HG03045 (cell line): ENCODE data around the gene ACER3.
"Not testable (repeated sequence)": the region's sequence is repeated elsewhere in the genome, so short reads cannot be mapped to it uniquely, and the experiment has no call there.

Experiments used
- ATAC-seq: cut with Tn5 transposase; IDR thresholded peaks from one replicate; pipeline ENCODE4 v1.9.1; 2021; ENCODE audit warnings: mild to moderate bottlenecking, moderate library complexity; ENCODE audit not compliant: unreplicated experiment

Gene ACER3

DNA sequence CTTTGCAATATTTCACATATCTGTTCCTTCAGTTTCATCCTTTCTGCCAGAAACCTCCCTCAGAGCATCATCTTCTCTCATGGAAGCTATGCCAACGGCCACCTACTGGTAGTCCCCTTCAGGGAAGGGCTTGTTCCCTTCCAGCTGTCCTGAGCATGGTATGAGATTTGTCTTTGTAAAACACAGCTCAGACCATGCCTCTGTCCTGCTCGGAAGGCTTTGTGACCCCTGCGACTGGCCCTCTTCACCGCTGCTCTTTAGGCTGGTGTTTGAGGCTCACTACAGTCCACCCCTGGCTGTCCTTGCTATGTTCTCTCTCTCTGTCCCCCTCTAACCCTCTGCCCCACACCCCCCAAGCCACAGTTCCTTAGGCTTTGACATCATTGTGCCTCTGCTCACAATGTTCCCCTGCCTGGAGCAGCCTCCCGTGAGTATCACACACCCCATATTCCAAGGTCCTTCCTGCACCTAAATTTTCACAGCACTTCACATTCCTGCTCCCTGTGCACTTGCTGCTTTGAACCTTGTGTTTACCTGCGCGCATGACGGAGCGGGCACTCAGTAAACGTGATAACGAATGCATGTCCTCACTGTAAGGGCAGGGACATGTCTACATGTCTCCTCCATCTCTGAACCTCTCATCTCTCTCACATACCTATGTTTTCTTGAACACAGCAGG is 24.0 kb upstream of the ACER3 start:
- ATAC-seq, result no peak

DNA sequence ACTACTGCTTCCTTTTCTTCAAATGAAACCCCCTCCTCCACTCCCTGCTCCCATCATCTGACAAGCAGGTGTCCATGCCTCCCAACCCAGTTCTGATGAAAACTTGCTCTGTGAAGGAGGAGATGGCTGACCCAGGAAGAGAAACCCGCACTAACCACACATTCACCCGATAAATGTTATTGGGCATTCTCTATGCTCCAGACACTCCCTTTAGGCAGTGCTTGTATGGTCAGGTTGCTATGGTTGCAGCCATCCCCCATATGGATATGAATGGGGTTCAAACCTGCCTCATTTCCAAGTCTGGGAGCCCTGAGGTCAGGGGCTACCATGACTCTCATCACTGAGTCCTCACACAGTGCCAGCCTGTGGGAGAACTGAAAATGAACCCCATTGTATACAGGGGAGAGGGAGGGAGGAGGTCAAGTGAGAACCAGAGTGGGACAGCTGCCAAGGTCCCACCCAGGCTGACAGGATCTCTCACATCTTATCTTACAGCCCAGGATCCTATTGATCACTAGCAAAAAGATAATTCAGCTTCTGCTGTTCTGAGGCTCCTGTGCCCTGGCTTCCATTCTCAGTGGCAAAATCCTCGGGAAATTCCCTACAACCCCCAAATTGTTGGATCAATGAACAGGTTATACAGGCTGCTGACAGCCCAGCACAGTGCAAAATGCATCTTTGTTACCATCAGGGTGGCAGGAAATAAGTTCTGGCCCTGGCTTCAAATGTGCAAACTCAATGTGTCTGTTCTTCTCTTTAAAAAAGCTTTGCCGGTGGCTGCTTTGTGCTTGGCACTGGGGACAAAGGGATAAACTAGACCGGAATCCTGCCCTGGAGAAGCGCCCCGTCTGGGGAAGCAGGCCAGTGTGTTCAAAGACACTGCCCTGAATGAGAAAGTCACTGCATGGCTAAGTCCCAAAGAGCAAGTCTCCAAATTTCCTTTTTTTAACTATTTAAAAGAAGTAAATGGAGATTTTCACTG is 22.7 kb upstream of the ACER3 start:
- no peak for ATAC-seq

DNA sequence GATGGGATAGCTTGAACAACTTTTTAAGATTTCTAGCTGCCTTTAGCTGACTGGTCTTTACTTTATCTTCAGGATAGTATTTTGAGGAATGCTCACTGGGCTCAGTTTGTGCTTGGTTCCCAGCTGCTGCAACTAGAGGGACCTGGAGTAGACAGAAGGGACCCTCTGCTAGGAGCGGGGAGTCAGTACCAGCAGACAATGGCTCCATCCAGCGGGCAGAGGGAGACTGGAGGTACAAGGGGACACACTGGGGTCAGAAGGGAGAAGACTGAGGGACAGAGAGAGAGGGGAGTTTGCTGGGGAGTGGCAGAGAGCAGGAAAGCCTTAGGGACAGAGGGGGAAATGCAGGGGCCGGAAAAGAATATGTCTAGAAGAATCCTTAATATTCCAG is 22.0 kb upstream of the ACER3 start:
- ATAC-seq, result no peak

DNA sequence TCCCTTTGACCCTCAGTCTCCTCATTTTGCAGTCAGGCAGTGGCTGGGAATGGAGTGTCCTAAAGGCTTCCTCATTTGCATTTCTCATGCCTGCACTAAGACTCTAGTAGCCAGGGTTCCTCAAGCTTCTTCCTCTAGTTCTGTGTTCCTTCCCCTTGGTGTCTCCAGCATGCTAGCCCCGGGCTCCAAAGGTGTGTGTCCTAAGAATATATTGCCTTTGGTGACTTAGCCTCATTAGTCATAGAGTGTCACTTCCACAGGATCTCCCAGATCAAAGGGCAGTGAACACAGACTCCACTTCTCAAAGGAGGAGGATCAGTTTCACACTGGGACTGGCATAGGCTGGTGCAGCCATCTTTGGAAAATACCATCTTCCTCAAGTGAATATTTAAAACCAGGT is 21.4 kb upstream of the ACER3 start:
- no peak for ATAC-seq

DNA sequence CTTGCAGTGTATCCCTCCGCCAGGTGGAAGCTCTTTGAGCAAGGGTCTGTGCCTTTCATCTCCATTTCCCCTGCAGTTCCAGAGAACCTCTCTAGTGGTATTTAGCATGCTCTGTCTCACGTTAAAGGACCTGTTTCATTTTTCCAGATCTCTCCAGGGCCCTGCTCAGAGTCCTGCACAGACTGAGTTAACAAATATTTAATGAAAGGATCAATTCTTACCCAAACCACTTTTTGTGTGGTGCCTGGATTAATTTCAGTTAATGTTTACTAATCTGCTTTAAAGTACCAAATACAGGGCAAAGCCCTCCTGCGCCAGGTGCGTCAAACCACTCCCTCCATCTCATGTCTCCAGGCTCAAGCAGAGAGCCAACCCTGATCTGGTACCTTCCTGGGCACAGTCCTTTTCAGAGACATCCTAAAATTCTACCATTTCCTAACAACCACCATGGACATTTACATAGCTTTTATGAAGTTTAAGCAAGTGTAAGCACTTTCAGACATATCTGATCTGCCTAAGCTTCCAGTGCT is 18.7 kb upstream of the ACER3 start:
- ATAC-seq, result no peak

DNA sequence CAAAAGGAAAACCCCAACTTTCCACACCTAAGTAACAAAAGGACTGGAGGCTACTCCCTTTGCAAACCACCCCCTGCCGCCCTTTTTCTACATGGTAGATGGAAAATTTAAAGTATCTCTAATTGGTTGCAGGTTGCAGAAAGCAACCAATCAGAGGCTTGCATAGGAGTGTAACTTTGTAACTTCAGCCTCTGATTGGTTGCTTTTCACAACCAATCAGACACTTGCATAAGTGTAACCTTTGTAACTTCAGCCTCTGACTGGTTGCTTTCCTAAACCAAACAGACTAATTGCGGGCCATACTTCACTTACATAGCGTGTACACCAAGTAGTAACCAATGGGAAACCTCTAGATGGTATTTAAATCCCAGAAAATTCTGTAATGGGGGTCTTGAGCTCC is 16.8 kb upstream of the ACER3 start:
- no peak for ATAC-seq

DNA sequence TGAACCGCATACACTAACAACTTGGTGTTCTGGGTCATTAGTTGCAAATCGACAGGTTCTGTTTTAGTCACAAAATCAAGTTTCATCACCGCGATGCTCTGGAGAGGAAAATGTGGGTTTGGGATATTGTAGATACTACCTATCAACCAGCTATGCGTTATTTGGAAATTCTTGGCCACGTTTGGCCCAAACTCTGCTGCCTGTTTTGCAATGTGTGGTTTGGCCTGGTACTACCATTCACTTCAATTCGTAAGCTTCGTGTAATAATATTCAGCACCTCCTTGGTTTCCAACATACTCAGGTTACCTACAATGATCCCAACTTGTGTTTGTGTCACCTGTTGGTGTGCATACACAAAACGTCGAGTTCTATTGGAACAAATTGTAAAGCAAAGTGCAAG is 16.2 kb upstream of the ACER3 start:
- ATAC-seq, result no peak

DNA sequence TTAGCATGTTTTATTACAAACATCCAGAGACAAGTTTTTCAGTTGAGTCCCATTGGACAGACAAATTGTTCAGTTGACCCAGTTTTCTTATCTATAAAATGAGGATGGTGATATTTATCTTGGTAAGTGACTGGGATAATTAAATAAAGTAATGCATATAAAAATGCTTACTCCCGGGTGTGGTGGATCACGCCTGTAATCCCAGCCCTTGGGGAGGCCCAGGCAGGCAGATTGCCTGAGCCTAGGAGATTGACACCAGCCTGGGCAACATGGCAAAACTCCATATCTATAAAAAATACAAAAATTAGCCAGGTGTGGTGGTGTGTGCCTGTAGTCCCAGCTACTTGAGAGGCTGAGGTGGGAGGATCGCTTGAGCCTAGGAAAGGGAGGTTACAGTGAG is 15.6 kb upstream of the ACER3 start:
- ATAC-seq, result no peak

DNA sequence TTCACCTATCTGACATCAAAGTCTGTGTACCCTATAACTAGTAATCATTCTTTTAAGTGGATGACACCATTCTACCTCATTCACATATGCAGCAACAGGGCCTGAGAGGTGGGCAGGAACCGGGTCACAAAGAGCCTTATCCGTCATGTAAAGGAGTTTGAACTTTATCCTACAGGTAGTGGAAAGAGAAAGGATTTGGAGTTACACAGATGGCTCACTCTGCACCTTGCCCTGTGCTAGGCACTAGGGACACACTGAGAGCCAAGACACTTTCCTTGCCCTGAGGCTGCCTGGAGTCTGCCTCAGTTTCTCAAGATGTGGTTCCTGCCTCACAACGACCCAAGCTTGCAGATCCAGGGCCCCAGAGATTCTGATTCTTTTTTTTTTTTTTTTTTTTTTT is 14.3 kb upstream of the ACER3 start:
- no peak for ATAC-seq

DNA sequence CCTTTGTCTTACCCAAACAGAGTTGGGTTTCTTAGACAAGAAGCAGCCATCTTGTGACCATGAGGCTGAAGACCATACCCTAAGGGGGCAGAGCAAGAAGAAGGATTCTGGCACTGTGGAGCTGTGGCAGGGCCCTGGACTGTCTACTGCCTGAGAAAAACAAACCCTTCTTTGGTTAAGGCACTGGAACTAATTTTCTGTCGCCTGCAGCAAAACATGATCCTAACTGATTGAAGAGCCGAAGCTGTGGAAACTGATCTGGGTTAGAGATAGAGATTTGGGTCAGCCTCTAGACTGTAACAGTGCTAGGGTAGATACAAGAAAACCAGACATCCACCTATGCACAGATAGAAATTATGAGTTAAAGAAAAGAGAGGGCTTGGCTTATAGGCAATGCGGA is 11.3 kb upstream of the ACER3 start:
- no peak for ATAC-seq

DNA sequence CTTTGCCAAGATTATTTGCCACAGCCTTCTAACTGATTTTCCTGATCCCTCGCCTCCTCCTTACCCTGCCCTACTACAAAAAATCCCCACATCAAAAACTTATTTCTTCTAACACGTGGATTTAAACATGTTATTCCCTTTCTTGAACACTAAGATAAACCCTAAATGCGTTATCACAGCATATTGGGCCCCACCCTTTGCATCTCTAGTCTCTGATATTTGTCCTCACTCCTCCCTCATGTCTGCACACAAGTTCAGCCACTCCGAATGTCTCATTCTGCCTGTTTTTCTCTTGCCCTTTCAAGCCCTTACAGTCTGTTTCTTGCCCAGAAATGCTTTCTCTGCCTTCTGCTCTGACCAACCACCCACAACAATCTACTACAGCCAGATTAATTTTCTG is 10.6 kb upstream of the ACER3 start:
- ATAC-seq, result no peak

DNA sequence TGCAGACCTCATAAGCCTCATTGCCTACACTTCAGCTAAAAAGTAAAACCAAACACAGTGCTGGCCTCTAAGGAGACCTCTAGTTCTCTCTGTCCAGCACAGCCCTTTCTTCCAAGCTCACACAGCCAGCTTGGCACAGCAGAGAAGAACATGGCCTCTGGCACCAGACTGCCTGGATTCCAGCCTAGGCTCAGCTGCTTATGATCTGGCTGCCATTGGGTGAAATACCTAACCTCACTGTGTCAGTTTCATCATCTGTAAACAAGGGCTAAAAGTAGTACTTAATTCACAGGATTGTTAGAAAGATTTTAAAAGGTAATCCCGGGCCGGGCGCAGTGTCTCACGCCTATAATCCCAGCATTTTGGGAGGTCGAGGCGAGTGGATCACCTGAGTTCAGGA is 9.9 kb upstream of the ACER3 start:
- ATAC-seq, result no peak

DNA sequence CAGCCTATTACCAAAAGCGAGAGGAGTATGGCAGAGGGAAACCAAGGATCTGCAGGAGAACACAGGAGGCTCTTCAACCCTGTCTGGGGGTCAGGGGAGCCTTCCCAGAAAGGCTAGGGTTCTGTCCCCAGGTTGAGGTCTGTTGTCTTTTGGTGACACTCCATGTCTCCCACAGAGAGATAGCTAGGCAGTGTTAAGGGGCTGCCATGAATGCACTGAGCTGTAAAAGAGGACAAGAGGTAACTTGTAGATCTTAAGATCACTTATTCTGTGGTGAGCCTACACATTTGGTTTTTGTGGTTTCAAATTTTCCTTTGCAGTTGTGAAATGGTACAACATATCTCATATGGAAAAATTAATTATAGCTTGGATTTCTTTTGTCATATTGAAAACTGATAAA is 6.0 kb upstream of the ACER3 start:
- no peak for ATAC-seq

DNA sequence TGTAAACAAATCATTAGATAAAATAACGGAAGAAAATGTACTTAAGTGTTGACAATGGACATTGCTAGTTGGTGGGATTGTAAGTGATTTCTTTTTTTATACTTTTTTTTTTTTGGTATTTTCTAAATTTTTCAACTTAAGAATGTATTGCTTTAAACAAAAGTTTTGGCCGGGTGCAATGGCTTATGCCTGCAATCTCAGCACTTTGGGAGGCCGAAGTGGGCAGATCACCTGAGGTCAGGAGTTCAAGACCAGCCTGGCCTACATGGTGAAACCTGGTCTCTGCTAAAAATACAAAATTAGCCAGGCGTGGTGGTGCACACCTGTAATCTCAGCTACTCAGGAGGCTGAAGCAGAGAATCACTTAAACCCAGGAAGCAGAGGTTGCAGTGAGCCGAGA is 5.0 kb upstream of the ACER3 start:
- ATAC-seq, result not testable (repeated sequence)

DNA sequence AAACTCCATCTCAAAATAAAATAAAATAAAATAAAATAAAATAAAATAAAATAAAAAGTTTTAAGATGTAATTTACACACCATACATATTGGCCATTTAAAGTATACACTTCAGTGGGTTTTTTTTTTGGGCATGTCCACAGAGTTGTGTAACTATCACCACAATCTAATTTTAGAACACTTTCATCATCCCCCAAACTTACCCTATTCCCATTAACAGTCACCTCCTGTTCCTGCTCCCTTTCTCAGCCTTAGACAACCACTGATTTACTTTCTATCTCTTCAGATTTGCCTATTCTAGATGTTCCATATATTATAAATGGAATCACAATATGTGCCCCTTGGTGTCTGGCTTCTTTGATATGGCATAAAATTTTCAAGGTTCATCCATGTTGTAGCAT is 4.6 kb upstream of the ACER3 start:
- ATAC-seq, result no peak

DNA sequence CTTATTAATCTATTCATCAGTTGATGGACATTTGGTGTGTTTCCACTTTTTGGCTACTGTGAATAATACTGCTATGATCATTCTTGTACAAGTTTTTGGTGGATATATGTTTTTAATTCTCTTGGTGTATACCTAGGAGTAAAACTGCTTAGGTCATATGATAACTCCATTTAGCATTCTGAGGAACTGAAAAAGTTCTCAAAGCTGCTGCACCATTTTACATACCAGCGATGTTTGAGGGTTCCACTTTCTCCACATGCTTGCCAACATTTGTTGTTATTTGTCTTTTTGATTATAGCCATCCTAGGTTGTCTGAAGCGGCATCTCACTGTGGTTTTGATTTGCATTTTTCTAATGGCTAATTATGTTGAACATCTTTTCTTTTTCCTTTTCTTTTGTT is 4.1 kb upstream of the ACER3 start:
- ATAC-seq, result no peak

DNA sequence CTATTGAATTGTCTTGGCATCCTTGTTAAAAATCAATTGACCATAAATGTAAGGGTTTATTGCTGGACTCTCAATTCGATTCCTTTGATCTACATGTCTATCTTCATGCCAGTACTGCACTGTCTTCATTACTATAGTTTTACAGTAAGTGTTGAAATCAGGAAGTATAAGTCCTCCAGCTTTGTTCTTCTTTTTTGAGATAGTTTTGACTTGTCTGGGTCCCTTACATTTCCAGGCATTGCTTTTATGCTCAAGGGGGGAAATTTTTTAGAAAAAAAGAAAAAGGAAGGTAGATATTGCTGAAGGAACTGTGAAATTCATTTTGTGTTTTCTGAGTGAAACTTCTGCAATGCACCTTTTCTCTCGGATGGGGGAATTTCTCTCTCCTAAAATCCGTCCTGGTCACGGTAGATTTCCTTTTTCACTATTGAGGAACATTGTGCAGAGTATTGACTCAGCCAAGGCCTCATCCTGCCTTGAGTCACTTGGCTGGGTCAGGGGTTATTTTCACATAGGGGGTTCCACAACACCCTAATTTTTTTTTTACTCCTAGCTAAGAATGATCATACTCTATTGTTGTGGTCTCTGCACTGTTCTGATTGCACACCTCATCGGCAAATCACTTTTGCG is 2.8 kb upstream of the ACER3 start:
- no peak for ATAC-seq

DNA sequence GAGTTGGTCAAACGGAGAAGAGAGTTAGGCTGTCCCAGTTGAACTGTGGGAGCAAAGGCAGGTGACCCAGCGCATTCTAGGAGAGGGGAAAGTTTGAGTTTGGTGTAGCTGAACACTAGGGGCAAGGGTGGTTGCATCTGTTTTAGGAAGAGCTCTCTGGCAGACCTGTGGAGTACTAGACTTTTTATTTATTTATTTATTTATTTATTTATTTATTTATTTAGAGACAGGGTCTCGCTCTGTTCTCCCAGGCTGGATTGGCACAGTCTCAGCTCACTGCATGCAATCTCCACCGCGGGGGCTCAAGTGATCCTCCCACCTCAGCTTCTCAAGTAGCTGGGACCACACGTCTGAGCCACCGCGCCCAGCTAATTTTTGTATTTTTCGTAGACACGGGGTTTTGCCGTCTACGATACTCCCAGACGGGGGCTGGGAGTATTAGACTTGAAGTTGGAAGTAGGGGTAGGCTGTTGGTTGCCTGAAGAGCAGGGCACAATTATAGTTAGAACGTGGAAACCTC is 950 bp upstream of the ACER3 start:
- ATAC-seq, result no peak

DNA sequence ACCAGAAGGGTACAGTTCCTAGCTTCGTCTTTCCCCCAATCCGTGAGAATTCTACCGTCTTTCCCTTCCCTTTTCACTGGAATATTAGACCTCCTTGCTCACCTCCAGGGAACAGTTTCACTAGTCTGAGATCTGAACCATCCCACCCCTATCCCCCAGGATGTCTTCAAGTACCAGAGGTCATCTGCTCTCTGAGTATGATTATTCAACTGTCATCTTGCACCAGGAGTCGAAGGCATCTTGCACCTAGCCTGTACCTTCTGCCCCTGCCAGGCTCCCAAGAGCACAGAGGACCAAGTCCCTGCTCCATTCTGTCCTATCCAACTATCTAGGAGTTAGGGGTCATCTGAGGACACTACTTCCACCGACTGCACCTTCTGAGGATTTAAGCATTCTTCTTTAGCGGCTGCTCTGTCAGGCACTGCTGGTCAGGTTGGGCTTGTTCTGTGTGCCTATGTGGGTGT is 804 bp downstream of the ACER3 start:
- no peak for ATAC-seq

DNA sequence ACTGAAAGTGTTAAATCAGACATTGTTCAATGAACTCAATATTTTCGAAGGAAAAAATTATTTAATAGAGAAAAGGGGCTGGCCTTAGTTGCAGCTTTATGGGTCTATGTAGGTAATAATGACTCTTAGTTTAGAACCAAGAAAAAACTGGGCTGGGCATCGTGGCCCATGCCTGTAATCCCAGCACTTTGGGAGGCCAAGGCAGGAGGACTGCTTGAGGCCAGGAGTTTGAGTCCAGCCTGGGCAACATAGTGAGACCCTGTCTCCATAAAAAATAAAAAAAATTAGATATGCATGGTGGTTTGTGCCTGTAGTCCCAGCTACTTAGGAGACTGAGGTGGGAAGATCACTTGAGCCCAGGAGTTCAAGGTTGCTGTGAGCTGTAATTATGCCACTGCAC is 2.1 kb downstream of the ACER3 start:
- not testable (repeated sequence) for ATAC-seq

DNA sequence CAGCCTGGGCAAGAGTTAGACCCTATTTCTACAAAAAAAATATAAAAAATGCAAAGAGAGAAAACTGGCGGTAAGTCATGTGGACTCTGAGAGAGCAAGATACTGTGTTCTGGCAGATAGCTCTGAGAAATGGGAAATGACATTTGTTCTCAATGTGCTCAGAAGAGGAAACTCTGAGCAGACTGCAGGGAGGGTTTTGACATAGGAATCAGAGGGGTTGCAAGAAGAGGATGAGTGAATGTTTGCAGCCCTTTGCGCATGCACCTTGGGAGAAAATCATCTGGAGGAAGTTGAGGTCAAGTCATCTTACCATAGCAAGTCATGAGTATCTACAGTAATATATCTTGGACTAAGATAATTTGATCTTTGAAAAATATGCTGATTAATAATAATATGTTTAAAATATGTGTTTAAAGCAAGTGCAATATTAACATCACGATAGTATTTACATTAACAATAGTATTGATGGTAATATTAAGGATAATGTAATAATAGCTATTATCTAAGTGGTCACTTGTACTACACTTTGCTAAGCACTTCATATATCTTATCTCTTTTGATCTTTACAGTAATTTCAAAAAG is 2.6 kb downstream of the ACER3 start:
- ATAC-seq, result no peak
